Neuronal stem cell (in vitro differentiated cells): Measurements from ENCODE around the gene WWC2.

ENCODE experiments used
- DNase-seq: peaks from one replicate; pipeline ENCODE4 v3.0.0-alpha.2; 2013; ENCODE audit warnings: low spot score
- H2AFZ ChIP-seq: one replicate; pipeline ENCODE4 v1.6.1; 2013; ENCODE audit warnings: mild to moderate bottlenecking, low read length, inconsistent platforms
- H2AK5ac ChIP-seq: 2 replicates; pipeline ENCODE4 v1.6.1; 2013; ENCODE audit warnings: low read depth, mild to moderate bottlenecking, inconsistent platforms, low read length, moderate library complexity, mixed read lengths
- H2BK120ac ChIP-seq: 2 replicates; pipeline ENCODE4 v1.6.1; 2013; ENCODE audit warnings: low read depth, mild to moderate bottlenecking, inconsistent platforms, low read length, moderate library complexity, mixed read lengths
- H2BK12ac ChIP-seq: one replicate; pipeline ENCODE4 v1.6.1; 2013; ENCODE audit warnings: low read length, inconsistent platforms
- H2BK15ac ChIP-seq: 2 replicates; pipeline ENCODE4 v1.6.1; 2013; ENCODE audit warnings: mild to moderate bottlenecking, low read length, inconsistent platforms, mixed read lengths
- H2BK5ac ChIP-seq: one replicate; pipeline ENCODE4 v1.6.1; 2013; ENCODE audit warnings: inconsistent platforms, mild to moderate bottlenecking, low read length, moderate library complexity
- H3K14ac ChIP-seq: one replicate; pipeline ENCODE4 v1.6.1; 2013; ENCODE audit warnings: low read length, inconsistent platforms
- H3K18ac ChIP-seq: 2 replicates; pipeline ENCODE4 v1.6.1; 2013; ENCODE audit warnings: low read length, inconsistent platforms
- H3K23ac ChIP-seq: 2 replicates; pipeline ENCODE4 v1.6.1; 2013; ENCODE audit warnings: low read depth, mild to moderate bottlenecking, mixed read lengths, low read length, inconsistent platforms; ENCODE audit not compliant: poor library complexity
- H3K27ac ChIP-seq: replicated peaks from 3 replicates; pipeline ENCODE4 v1.5.1; 2013; ENCODE audit warnings: low read length, inconsistent platforms
- H3K27me3 ChIP-seq, 3 experiments: 2 replicates each; pipeline ENCODE4 v1.6.1; 2013; ENCODE audit warnings: low read length in 3 of 3, mild to moderate bottlenecking in 2 of 3, inconsistent platforms in 1 of 3, low read depth in 1 of 3, mixed read lengths in 1 of 3, moderate library complexity in 1 of 3; ENCODE audit not compliant: control insufficient read depth in 3 of 3, insufficient read depth in 3 of 3
- H3K36me3 ChIP-seq, 2 donors: replicated peaks in 1 of 2; 2 replicates each; pipeline ENCODE4 v1.6.1; 2013; ENCODE audit warnings: low read length in 2 of 2; ENCODE audit not compliant: control insufficient read depth in 2 of 2, insufficient read depth in 2 of 2
- H3K4ac ChIP-seq: 2 replicates; pipeline ENCODE4 v1.6.1; 2013; ENCODE audit warnings: inconsistent platforms, mild to moderate bottlenecking, low read length, moderate library complexity
- H3K4me1 ChIP-seq, 2 donors: 1 replicate in 1 of 2; 2 replicates in 1 of 2; pipeline ENCODE4 v1.6.1; 2013; ENCODE audit warnings: low read length in 2 of 2, low read depth in 1 of 2; ENCODE audit not compliant: control insufficient read depth in 2 of 2, insufficient read depth in 1 of 2
- H3K4me2 ChIP-seq: one replicate; pipeline ENCODE4 v1.6.1; 2013; ENCODE audit warnings: mild to moderate bottlenecking, low read length, inconsistent platforms; ENCODE audit not compliant: insufficient read depth, poor library complexity, severe bottlenecking
- H3K4me3 ChIP-seq, 2 donors: 2 replicates each; pipeline ENCODE4 v1.5.1; 2013; ENCODE audit warnings: low read length in 2 of 2, mild to moderate bottlenecking in 2 of 2, inconsistent platforms in 1 of 2, moderate library complexity in 1 of 2
- H3K79me1 ChIP-seq: one replicate; pipeline ENCODE4 v1.6.1; 2013; ENCODE audit warnings: low read depth, mild to moderate bottlenecking, inconsistent platforms, low read length, moderate library complexity
- H3K9ac ChIP-seq: one replicate; pipeline ENCODE4 v1.6.1; 2013; ENCODE audit warnings: mild to moderate bottlenecking, low read depth, low read length, inconsistent platforms; ENCODE audit not compliant: poor library complexity
- H3K9me3 ChIP-seq, 2 donors: replicated peaks in 1 of 2; 2 replicates each; pipeline versions ENCODE3 to v1.6.1; 2013; ENCODE audit warnings: low read length in 2 of 2, mild to moderate bottlenecking in 2 of 2, inconsistent platforms in 1 of 2, low read depth in 1 of 2, mixed read lengths in 1 of 2, moderate library complexity in 1 of 2; ENCODE audit not compliant: control insufficient read depth in 2 of 2, insufficient read depth in 1 of 2
- H4K8ac ChIP-seq: one replicate; pipeline ENCODE4 v1.6.1; 2013; ENCODE audit warnings: low read depth, mild to moderate bottlenecking, inconsistent platforms, low read length, moderate library complexity
- H4K91ac ChIP-seq: one replicate; pipeline ENCODE4 v1.6.1; 2013; ENCODE audit warnings: low read length, low read depth, mild to moderate bottlenecking, inconsistent platforms; ENCODE audit not compliant: poor library complexity
- WGBS, 2 donors: extraction: QIAGEN DNeasy Blood & Tissue Kit; methylation state at CpG; one replicate each; pipeline ENCODE4 v1.1.7; 2013; ENCODE audit warnings: missing lambda C conversion rate in 2 of 2, mixed read lengths in 1 of 2; ENCODE audit not compliant: insufficient read length in 2 of 2, insufficient replicate concordance in 1 of 2; ENCODE audit errors: extremely low coverage in 2 of 2; 5-methylcytosine and 5-hydroxymethylcytosine counted together

Gene WWC2

DNA sequence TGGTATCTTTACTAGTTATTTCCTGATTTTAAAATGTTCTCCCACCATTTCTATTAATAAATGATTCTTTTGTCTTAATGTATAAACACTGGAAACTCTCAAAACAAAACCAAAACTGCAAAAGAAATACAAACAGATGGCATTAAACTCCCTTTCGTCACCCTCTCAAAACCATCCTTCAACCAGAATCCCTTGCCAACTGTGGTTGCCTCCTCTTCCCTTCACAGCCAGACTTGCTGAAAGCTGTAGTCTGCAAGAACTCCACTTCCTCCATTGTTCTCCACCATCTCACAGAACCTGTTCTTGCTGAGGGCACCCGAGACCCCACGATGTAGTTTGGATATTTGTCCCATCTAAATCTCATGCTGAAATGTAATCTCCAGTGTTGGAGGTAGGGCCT is 96.5 kb downstream of the WWC2 start:
- Histone ChIP-seq H2BK5ac (no peak overlapping the region), H3K27me3 (no peaks in the 10 kb centered on the region), H3K18ac (no peak overlapping the region), H2AK5ac (no peak overlapping the region), H3K27ac (no peak overlapping the region), H3K9me3 (peaks cover 2% of the 10 kb centered on the region in 2 donors), H3K4me3 (peak overlapping the region in 1 of 2 donors; percentile 23), H2AFZ (no peak overlapping the region), H3K23ac (no peak overlapping the region), H2BK12ac (no peak overlapping the region), H4K8ac (no peak overlapping the region), H3K9ac (no peak overlapping the region), H3K4ac (no peak overlapping the region), H3K4me1 (no peaks in the 10 kb centered on the region), H3K4me2 (no peak overlapping the region), H2BK15ac (no peak overlapping the region), H3K36me3 (peaks cover 3 to 23% of the 10 kb centered on the region in 2 donors), H2BK120ac (no peak overlapping the region), H3K79me1 (no peaks in the 10 kb centered on the region), H3K14ac (no peak overlapping the region), H4K91ac (no peak overlapping the region)
- 100% methylated on average over 1 of the region's 3 CpGs; no CpG with 5 or more reads in 1 of the 2 donors for whole genome bisulfite sequencing, 2 donors
- no peak for DNase-seq

DNA sequence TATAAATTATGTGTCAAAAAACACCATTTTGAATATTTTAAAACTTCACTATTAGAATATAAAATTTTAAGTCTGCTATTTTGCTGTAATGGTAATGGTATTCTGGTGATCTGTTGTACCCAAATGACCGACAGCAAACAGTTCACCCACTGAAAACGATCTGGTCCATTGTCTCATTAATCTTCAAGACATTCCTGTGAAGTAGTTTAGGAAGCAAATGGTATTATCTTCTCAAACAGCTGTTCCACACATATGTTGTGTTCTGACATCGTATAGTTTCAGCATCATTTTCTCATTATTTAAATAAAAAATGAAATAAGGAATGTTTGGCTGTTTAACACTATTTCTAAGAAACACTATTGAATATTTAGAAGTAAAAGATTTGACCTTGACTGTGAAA is 98.1 kb downstream of the WWC2 start:
- no peak overlapping the region for H3K4ac ChIP-seq
- H3K4me2 ChIP-seq = no peak overlapping the region
- H2BK15ac ChIP-seq = no peak overlapping the region
- no peak overlapping the region for H2AFZ ChIP-seq
- H3K23ac ChIP-seq = no peak overlapping the region
- no peak overlapping the region for H4K8ac ChIP-seq
- H3K27ac ChIP-seq = no peak overlapping the region
- H4K91ac ChIP-seq = no peak overlapping the region
- H2BK120ac ChIP-seq = no peak overlapping the region
- H3K9me3 ChIP-seq = peaks cover 2 to 6% of the 10 kb centered on the region in 2 donors
- WGBS, 2 donors = no CpG with 5 or more reads among the region's 3 CpGs
- H3K27me3 ChIP-seq = no peaks in the 10 kb centered on the region
- no peak overlapping the region for H3K4me3 ChIP-seq
- H3K36me3 ChIP-seq = peaks cover 4 to 23% of the 10 kb centered on the region in 2 donors
- no peak overlapping the region for H2BK12ac ChIP-seq
- H3K18ac ChIP-seq = no peak overlapping the region
- no peak overlapping the region for H3K14ac ChIP-seq
- H2BK5ac ChIP-seq = no peak overlapping the region
- H3K79me1 ChIP-seq = no peaks in the 10 kb centered on the region
- DNase-seq = no peak
- H3K9ac ChIP-seq = no peak overlapping the region
- no peak overlapping the region for H2AK5ac ChIP-seq
- no peaks in the 10 kb centered on the region for H3K4me1 ChIP-seq

DNA sequence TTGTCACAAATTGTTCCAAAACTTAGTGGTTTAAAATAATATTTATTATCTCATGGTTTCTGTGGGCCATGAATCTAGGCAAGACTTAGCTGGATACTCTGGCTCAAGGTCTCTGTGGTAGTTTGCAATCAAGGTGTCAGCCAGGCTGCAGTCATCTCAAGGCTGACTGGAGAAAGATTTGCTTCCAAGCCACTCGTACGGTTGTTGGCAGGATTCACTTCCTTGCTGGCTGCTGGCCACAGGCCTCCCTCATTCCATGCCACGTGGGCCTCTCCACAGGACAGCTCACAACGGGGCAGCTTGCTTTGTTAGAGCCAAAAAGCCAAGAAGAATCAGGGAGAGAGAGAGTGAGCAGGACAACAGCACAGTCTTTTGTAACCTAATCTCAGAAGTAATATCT is 101.4 kb downstream of the WWC2 start:
- Histone ChIP-seq H4K8ac (no peak overlapping the region), H3K4me1 (no peaks in the 10 kb centered on the region), H3K27me3 (no peaks in the 10 kb centered on the region), H3K9me3 (peaks cover 2 to 8% of the 10 kb centered on the region in 2 donors), H3K27ac (no peak overlapping the region), H3K14ac (peak overlapping the region; percentile 77), H3K4ac (no peak overlapping the region), H3K9ac (no peak overlapping the region), H2AFZ (no peak overlapping the region), H2BK5ac (no peak overlapping the region), H3K79me1 (no peaks in the 10 kb centered on the region), H3K4me2 (no peak overlapping the region), H3K18ac (peak overlapping the region; percentile 83), H3K23ac (no peak overlapping the region), H2AK5ac (no peak overlapping the region), H4K91ac (no peak overlapping the region), H2BK120ac (no peak overlapping the region), H2BK12ac (no peak overlapping the region), H3K36me3 (peaks cover 4 to 19% of the 10 kb centered on the region in 2 donors), H2BK15ac (no peak overlapping the region), H3K4me3 (no peak overlapping the region)
- WGBS, 2 donors = no CpG with 5 or more reads among the region's 4 CpGs
- DNase-seq = no peak

DNA sequence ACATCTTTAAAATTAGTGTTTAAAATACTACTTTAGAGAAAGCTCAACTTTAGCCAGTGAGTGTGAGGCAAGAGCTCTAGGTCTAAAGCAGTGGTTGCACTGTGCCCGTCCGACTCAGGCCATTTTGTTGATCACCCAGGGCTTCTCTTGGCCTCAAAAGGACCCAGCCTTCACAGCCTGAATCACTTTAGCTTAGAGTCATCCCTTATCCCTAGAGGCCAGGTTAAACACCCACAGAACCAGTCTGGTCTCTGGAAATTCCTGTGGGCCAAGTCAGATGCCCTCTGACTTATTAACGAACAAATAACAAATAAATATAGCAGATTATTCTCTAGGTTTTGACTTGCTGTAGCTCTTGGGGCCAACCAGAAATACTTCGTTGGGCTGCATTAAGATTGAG is 102.3 kb downstream of the WWC2 start:
- no peak overlapping the region for H4K91ac ChIP-seq
- H3K4me1 ChIP-seq = no peaks in the 10 kb centered on the region
- no peak overlapping the region for H2AFZ ChIP-seq
- no peak for DNase-seq
- no peaks in the 10 kb centered on the region for H3K79me1 ChIP-seq
- H3K23ac ChIP-seq = no peak overlapping the region
- H3K4ac ChIP-seq = no peak overlapping the region
- no peak overlapping the region for H2BK12ac ChIP-seq
- H2BK5ac ChIP-seq = no peak overlapping the region
- no peak overlapping the region for H2AK5ac ChIP-seq
- no peak overlapping the region for H3K9ac ChIP-seq
- no peak overlapping the region for H2BK15ac ChIP-seq
- H3K4me3 ChIP-seq = no peak overlapping the region
- no peak overlapping the region for H3K4me2 ChIP-seq
- no peak overlapping the region for H3K27ac ChIP-seq
- no CpG with 5 or more reads among the region's 4 CpGs for WGBS, 2 donors
- no peak overlapping the region for H3K14ac ChIP-seq
- H3K27me3 ChIP-seq = no peaks in the 10 kb centered on the region
- no peak overlapping the region for H2BK120ac ChIP-seq
- H3K9me3 ChIP-seq = peaks cover 2 to 8% of the 10 kb centered on the region in 2 donors
- H4K8ac ChIP-seq = no peak overlapping the region
- H3K18ac ChIP-seq = no peak overlapping the region
- peaks cover 4 to 11% of the 10 kb centered on the region in 2 donors for H3K36me3 ChIP-seq
